HG02571 (cell line): ENCODE results near the gene SNRPA1.

ENCODE experiments used
- ATAC-seq: cut with Tn5 transposase; IDR thresholded peaks from one replicate; pipeline ENCODE4 v1.9.1; 2021; ENCODE audit warnings: mild to moderate bottlenecking, moderate library complexity; ENCODE audit not compliant: unreplicated experiment

The SNRPA1 gene

GRCh38 chr15:101320501-101321052 lies 25.5 kb upstream of the SNRPA1 start:
- ATAC-seq, result no peak

GRCh38 chr15:101318839-101319238 lies 23.8 kb upstream of the SNRPA1 start:
- no peak for ATAC-seq

- no peak for ATAC-seq
These were observed 23.2 kb upstream of the SNRPA1 start for GRCh38 chr15:101318147-101318819.

- no peak for ATAC-seq
These were observed 22.4 kb upstream of the SNRPA1 start for GRCh38 chr15:101317336-101317872.

GRCh38 chr15:101316529-101316928 lies 21.5 kb upstream of the SNRPA1 start:
- ATAC-seq, result no peak

GRCh38 chr15:101315736-101316135 lies 20.7 kb upstream of the SNRPA1 start:
- no peak for ATAC-seq

- ATAC-seq, result no peak
These were observed 19.5 kb upstream of the SNRPA1 start for GRCh38 chr15:101314336-101315125.

- ATAC-seq, result no peak
These were observed 18.2 kb upstream of the SNRPA1 start for GRCh38 chr15:101313041-101313761.

- ATAC-seq, result no peak
These were observed 15.5 kb upstream of the SNRPA1 start for GRCh38 chr15:101310508-101310907.

GRCh38 chr15:101310161-101310480 lies 15.1 kb upstream of the SNRPA1 start:
- no peak for ATAC-seq

GRCh38 chr15:101309436-101310160 lies 14.6 kb upstream of the SNRPA1 start:
- ATAC-seq, result no peak

- ATAC-seq, result no peak
These were observed 13.8 kb upstream of the SNRPA1 start for GRCh38 chr15:101308604-101309435.

GRCh38 chr15:101307897-101308603 lies 13.0 kb upstream of the SNRPA1 start:
- no peak for ATAC-seq

GRCh38 chr15:101307048-101307896 lies 12.2 kb upstream of the SNRPA1 start:
- ATAC-seq, result no peak

GRCh38 chr15:101306341-101307047 lies 11.4 kb upstream of the SNRPA1 start:
- ATAC-seq, result no peak

GRCh38 chr15:101305820-101306255 lies 10.8 kb upstream of the SNRPA1 start:
- ATAC-seq, result no peak

GRCh38 chr15:101303408-101303807 lies 8.4 kb upstream of the SNRPA1 start:
- ATAC-seq, result no peak
